ENCODE measurements around the gene THG1L. TPM values are rescaled to one million over a fixed set of nuclear protein-coding genes. Genes with fewer than 3 reads are reported as not detected.

The THG1L gene
- polyA plus RNA-seq, 1 of the 3 experiments (the other 2 are of a cell fraction), result 37.0 TPM

- H3K9ac ChIP-seq, result peak within 1 kb of the TSS; percentile 73
- peaks cover 11% of the 10 kb centered on the region for H3F3A ChIP-seq (replicated peaks; ENCODE audit: insufficient read depth)
- H3K4me3 ChIP-seq (ENCODE audit: low read depth in 2 of 2, low read length in 1 of 2), result peak within 1 kb of the TSS; percentile 76 to 83
- H3K36me3 ChIP-seq (replicated peaks in 1 of 2; ENCODE audit: control insufficient read depth in 1 of 2, insufficient read depth in 2 of 2, low read length in 1 of 2), result peaks cover 9 to 14% of the 10 kb centered on the region in 2 experiments
- peak within 1 kb of the TSS; percentile 83 for H3K4me2 ChIP-seq
- no peaks in the 10 kb centered on the region for H3K9me2 ChIP-seq
- H3K4me1 ChIP-seq (ENCODE audit: control insufficient read depth in 1 of 2, insufficient read depth in 2 of 2, low read depth in 1 of 2, low read length in 1 of 2), result peaks cover 0 to 18% of the 10 kb centered on the region in 2 experiments; a peak in 2 of 4 replicates
- H4K20me1 ChIP-seq (ENCODE audit: insufficient read depth), result no peaks in the 10 kb centered on the region
- H2AFZ ChIP-seq (ENCODE audit: low read depth), result peak within 1 kb of the TSS; percentile 87
- CTCF ChIA-PET, result interaction anchor here (0.5 to 3.6 kb wide), 50 partner anchors 9 to 1479 kb away, joined by 3 to 41 read pairs (median 4); partner anchors contain the start of gene THG1L
- WGBS (ENCODE audit: low lambda C conversion rate), result 0% methylated on average over 17 of the region's 79 CpGs
- peaks cover 39% of the 10 kb centered on the region; the same call in 1 of the 2 replicates for H3K79me2 ChIP-seq (ENCODE audit: insufficient read depth)
- no peaks in the 10 kb centered on the region for H3K9me3 ChIP-seq
- DNase-seq, result peak; percentile 98
- peak within 1 kb of the TSS in 1 of 2 experiments; percentile 56; a peak in 1 of 4 replicates for H3K27ac ChIP-seq (ENCODE audit: low read depth in 2 of 2, low read length in 1 of 2)
- POLR2A ChIA-PET, result interaction anchor here (0.6 to 2.1 kb wide), 2 partner anchors 12 to 176 kb away, joined by 3 to 18 read pairs; partner anchors contain the start of gene THG1L
- no peaks in the 10 kb centered on the region for H3K27me3 ChIP-seq (ENCODE audit: insufficient read depth)
- no peak for TF ChIP-seq NFIC (IDR thresholded peaks at IDR 0.05; ENCODE audit: borderline replicate concordance)
- TF ChIP-seq EP300 (IDR thresholded peaks at IDR 0.05; ENCODE audit: borderline replicate concordance in 1 of 2, low read depth in 1 of 2, low read length in 1 of 2), result no peak; a peak in 1 of 4 replicates
- 0 out of 2 replicates have a peak, but pooled peaks have one; percentile 37 for TF ChIP-seq RCOR1 (IDR thresholded peaks at IDR 0.05; ENCODE audit: low read length)
- no peak for TF ChIP-seq GATA2 (CRISPR knock-in tag; IDR thresholded peaks at IDR 0.05)
- TF ChIP-seq MXI1 (IDR thresholded peaks at IDR 0.05; ENCODE audit: low read depth, low read length), result peak; percentile 87; the same call in 1 of the 2 replicates
- TF ChIP-seq MAX (IDR thresholded peaks at IDR 0.05; ENCODE audit: low read depth), result peak; percentile 44; the same call in 1 of the 2 replicates
- TF ChIP-seq MEF2A (IDR thresholded peaks at IDR 0.05; ENCODE audit: borderline replicate concordance, low read depth), result no peak
- peak; percentile 39; the same call in 1 of the 2 replicates for TF ChIP-seq TAF1 (IDR thresholded peaks at IDR 0.05; ENCODE audit: borderline replicate concordance, low read depth, low read length)
- TF ChIP-seq SIN3A (IDR thresholded peaks at IDR 0.05; ENCODE audit: borderline replicate concordance, low read depth, low read length), result peak; percentile 92; the same call in 1 of the 2 replicates
- no peak for TF ChIP-seq IRF3 (IDR thresholded peaks at IDR 0.05; ENCODE audit: low read depth, low read length)
- 0 out of 2 replicates have a peak, but pooled peaks have one; percentile 9 for TF ChIP-seq RFX5 (IDR thresholded peaks at IDR 0.05; ENCODE audit: low read length)
- no peak for TF ChIP-seq FOXJ3 (CRISPR knock-in tag; IDR thresholded peaks at IDR 0.05)
- TF ChIP-seq GABPA (IDR thresholded peaks at IDR 0.05; ENCODE audit: low read depth), result no peak
- TF ChIP-seq FOXM1 (IDR thresholded peaks at IDR 0.05; ENCODE audit: low read depth), result no peak
- TF ChIP-seq RXRA (IDR thresholded peaks at IDR 0.05; ENCODE audit: borderline replicate concordance, low read depth), result no peak
- TF ChIP-seq PBX3 (IDR thresholded peaks at IDR 0.05), result no peak
- no peak for TF ChIP-seq POLR2AphosphoS5 (IDR thresholded peaks at IDR 0.05; ENCODE audit: low read depth, low read length)
- no peak for TF ChIP-seq EZH2phosphoT487 (IDR thresholded peaks at IDR 0.05; ENCODE audit: borderline replicate concordance, low read depth)
- peak; percentile 87 for TF ChIP-seq SMC3 (IDR thresholded peaks at IDR 0.05; ENCODE audit: low read depth, low read length)
- peak; percentile 93 for TF ChIP-seq CTCF (IDR thresholded peaks at IDR 0.05)
- TF ChIP-seq REST (IDR thresholded peaks at IDR 0.05; ENCODE audit: low read depth, low read length), result 0 out of 2 replicates have a peak, but pooled peaks have one; percentile 36
- TF ChIP-seq ELF1 (IDR thresholded peaks at IDR 0.05), result no peak
- TF ChIP-seq YY1 (IDR thresholded peaks at IDR 0.05; ENCODE audit: low read depth), result peak; percentile 86
- TF ChIP-seq CHD2 (IDR thresholded peaks at IDR 0.05; ENCODE audit: low read length, partially characterized antibody), result peak; percentile 61
- no peak for TF ChIP-seq TCF12 (IDR thresholded peaks at IDR 0.05)
These were observed 12.2 kb downstream of the THG1L start, which contains the start of gene LSM11 for GRCh38 chr5:157743163-157744050. LSM11 (plus strand) TSS chr5:157743712; CDS start chr5:157743751, 39 bp downstream.

Data from SK-N-SH (cell line).